HG03571 (cell line): ENCODE measurements around the gene RSPH10B.
"Not testable (repeated sequence)": the region's sequence is repeated elsewhere in the genome, so short reads cannot be mapped to it uniquely, and the experiment has no call there.

Experiments
- ATAC-seq: cut with Tn5 transposase; IDR thresholded peaks from one replicate; pipeline ENCODE4 v1.9.1; 2021; ENCODE audit not compliant: unreplicated experiment

Gene RSPH10B

GRCh38 chr7:5930290-5930689 is 40.2 kb downstream of the RSPH10B start:
- ATAC-seq, result not testable (repeated sequence)

- ATAC-seq, result not testable (repeated sequence)
Measured at GRCh38 chr7:5926263-5926870, 44.1 kb downstream of the RSPH10B start.

- not testable (repeated sequence) for ATAC-seq
Measured at GRCh38 chr7:5924630-5925029, 45.9 kb downstream of the RSPH10B start.

GRCh38 chr7:5924180-5924579 is 46.3 kb downstream of the RSPH10B start:
- not testable (repeated sequence) for ATAC-seq

- ATAC-seq, result not testable (repeated sequence)
Measured at GRCh38 chr7:5916529-5916928, 54.0 kb downstream of the RSPH10B start.

GRCh38 chr7:5908835-5909234 is 61.7 kb downstream of the RSPH10B start:
- not testable (repeated sequence) for ATAC-seq

- not testable (repeated sequence) for ATAC-seq
Measured at GRCh38 chr7:5904726-5905125, 65.8 kb downstream of the RSPH10B start.

- not testable (repeated sequence) for ATAC-seq
Measured at GRCh38 chr7:5903002-5903401, 67.5 kb downstream of the RSPH10B start.

GRCh38 chr7:5898480-5899224 is 71.8 kb downstream of the RSPH10B start, which contains the start of gene CCZ1:
CCZ1 (plus strand) TSS chr7:5898733; CDS start chr7:5898800, 67 bp downstream.
- peak; percentile 87 for ATAC-seq

- ATAC-seq, result not testable (repeated sequence)
Measured at GRCh38 chr7:5897369-5897919, 73.0 kb downstream of the RSPH10B start.

- no peak for ATAC-seq
Measured at GRCh38 chr7:5892498-5892897, 78.0 kb downstream of the RSPH10B start.

GRCh38 chr7:5890244-5890643 is 80.2 kb downstream of the RSPH10B start:
- not testable (repeated sequence) for ATAC-seq

- ATAC-seq, result not testable (repeated sequence)
Measured at GRCh38 chr7:5888021-5888420, 82.5 kb downstream of the RSPH10B start.

GRCh38 chr7:5884431-5884830 is 86.1 kb downstream of the RSPH10B start:
- ATAC-seq, result not testable (repeated sequence)

- ATAC-seq, result not testable (repeated sequence)
Measured at GRCh38 chr7:5880106-5880505, 90.4 kb downstream of the RSPH10B start.

- ATAC-seq, result not testable (repeated sequence)
Measured at GRCh38 chr7:5879591-5879990, 90.9 kb downstream of the RSPH10B start.
